GM18505 (cell line): ENCODE data around the gene LANCL3.
"Not testable (repeated sequence)": the region's sequence is repeated elsewhere in the genome, so short reads cannot be mapped to it uniquely, and the experiment has no call there.

Experiments
- ATAC-seq: cut with Tn5 transposase; IDR thresholded peaks from one replicate; pipeline ENCODE4 v1.9.1; 2021; ENCODE audit not compliant: unreplicated experiment
- POLR2A ChIP-seq: IDR thresholded peaks from 4 replicates; pipeline ENCODE4 v1.6.1; 2011; ENCODE audit warnings: borderline replicate concordance; ENCODE audit not compliant: insufficient read depth, insufficient read length; ENCODE audit errors: extremely low read depth

LANCL3 gene

GRCh38 chrX:37571426-37572107 is at the start of gene LANCL3:
Gene LANCL3, plus strand, starts transcription at chrX:37571661. Its CDS starts 210 bp downstream, at chrX:37571871.
- not testable (repeated sequence) for ATAC-seq

GRCh38 chrX:37523673-37524072 is 47.8 kb upstream of the LANCL3 start:
- not testable (repeated sequence) for ATAC-seq

GRCh38 chrX:37541991-37542390 is 29.5 kb upstream of the LANCL3 start:
- TF ChIP-seq POLR2A = no peak
- ATAC-seq = no peak

- no peak for TF ChIP-seq POLR2A
- no peak for ATAC-seq
These were observed 28.7 kb upstream of the LANCL3 start for GRCh38 chrX:37542791-37543190.

- no peak for TF ChIP-seq POLR2A
- ATAC-seq = no peak
These were observed 28.1 kb upstream of the LANCL3 start for GRCh38 chrX:37543324-37543723.

GRCh38 chrX:37544531-37544930 is 26.9 kb upstream of the LANCL3 start:
- ATAC-seq = not testable (repeated sequence)

GRCh38 chrX:37545066-37545465 is 26.4 kb upstream of the LANCL3 start:
- ATAC-seq = no peak
- no peak for TF ChIP-seq POLR2A

GRCh38 chrX:37549619-37550018 is 21.8 kb upstream of the LANCL3 start:
- not testable (repeated sequence) for ATAC-seq

- no peak for ATAC-seq
- no peak for TF ChIP-seq POLR2A
These were observed 18.0 kb upstream of the LANCL3 start for GRCh38 chrX:37553476-37553875.

- ATAC-seq = not testable (repeated sequence)
These were observed 6.2 kb upstream of the LANCL3 start for GRCh38 chrX:37565254-37565653.

- not testable (repeated sequence) for ATAC-seq
These were observed 1.1 kb upstream of the LANCL3 start for GRCh38 chrX:37570349-37570748.

GRCh38 chrX:37572108-37572587 is 687 bp downstream of the LANCL3 start:
- ATAC-seq = not testable (repeated sequence)

- ATAC-seq = not testable (repeated sequence)
These were observed 1.7 kb downstream of the LANCL3 start for GRCh38 chrX:37573121-37573520.

GRCh38 chrX:37578045-37578444 is 6.6 kb downstream of the LANCL3 start:
- no peak for TF ChIP-seq POLR2A
- ATAC-seq = no peak

GRCh38 chrX:37580080-37580479 is 8.6 kb downstream of the LANCL3 start:
- TF ChIP-seq POLR2A = no peak
- no peak for ATAC-seq

- ATAC-seq = not testable (repeated sequence)
These were observed 15.9 kb downstream of the LANCL3 start for GRCh38 chrX:37587337-37587736.

- no peak for TF ChIP-seq POLR2A
- ATAC-seq = no peak
These were observed 18.6 kb downstream of the LANCL3 start for GRCh38 chrX:37590047-37590446.
